ENCODE data around the gene SLAMF8.

GRCh38 chr1:159829822-159830465 lies 3.3 kb downstream of the SLAMF8 start:
- TF ChIP-seq CTCF (IDR thresholded peaks at IDR 0.05) (no peak), POLR2A (IDR thresholded peaks at IDR 0.05) (no peak)
